Tibial nerve (tissue), 4 donors: ENCODE data around the gene OR2C3. TPM values are rescaled to one million over a fixed set of nuclear protein-coding genes. Genes with fewer than 3 reads are reported as not detected.
"Not testable (repeated sequence)": the region's sequence is repeated elsewhere in the genome, so short reads cannot be mapped to it uniquely, and the experiment has no call there.

Experiments used
- DNase-seq, 2 donors: peaks; one replicate each; pipeline ENCODE4 v3.0.0-alpha.2; 2019; ENCODE audit warnings: low spot score in 2 of 2
- H3K27ac ChIP-seq, 4 donors: fragments of 200-600 bp; sonication (generic) in 3 of 4; one replicate each; pipeline ENCODE4 v1.5.1; 2017 to 2019; ENCODE audit warnings: mild to moderate bottlenecking in 1 of 4
- H3K27me3 ChIP-seq, 2 donors: fragments of 200-600 bp; sonication (generic) in 1 of 2; one replicate each; pipeline versions ENCODE4 v1.5.1 to v1.6.0; 2017 to 2019
- H3K36me3 ChIP-seq, 3 donors: fragments of 200-600 bp; sonication (generic); one replicate each; pipeline ENCODE4 v1.5.1; 2018 to 2019
- H3K4me1 ChIP-seq, 4 donors: fragments of 200-600 bp; sonication (generic) in 3 of 4; one replicate each; pipeline ENCODE4 v1.5.1; 2017 to 2019
- H3K4me3 ChIP-seq, 4 donors: fragments of 200-600 bp; sonication (generic) in 3 of 4; one replicate each; pipeline ENCODE4 v1.5.1; 2017 to 2019; ENCODE audit warnings: mild to moderate bottlenecking in 1 of 4, moderate library complexity in 1 of 4
- H3K9me3 ChIP-seq, 4 donors: fragments of 200-600 bp; sonication (generic) in 3 of 4; one replicate each; pipeline ENCODE4 v1.5.1; 2017 to 2019
- EP300 ChIP-seq, 2 donors: sonication (generic); formaldehyde crosslinking; IDR thresholded peaks; one replicate each; pipeline ENCODE4 v1.6.1; 2017; ENCODE audit warnings: antibody characterized with exemption in 2 of 2, mild to moderate bottlenecking in 1 of 2
- POLR2A ChIP-seq, 2 donors: fragments of 450-650 bp; IDR thresholded peaks; one replicate each; pipeline ENCODE4 v1.6.1; 2017; ENCODE audit warnings: antibody characterized with exemption in 2 of 2, mild to moderate bottlenecking in 2 of 2, moderate library complexity in 2 of 2
- WGBS, 2 donors: methylation state at CpG; one replicate each; pipeline ENCODE4 v1.1.5; 2018; 5-methylcytosine and 5-hydroxymethylcytosine counted together
- total RNA-seq, 4 donors: library from RNA; depleted of rRNA; stranded (reverse); fragments of >200 nt; gene quantifications; one replicate each; pipeline ENCODE4 v1.1.0, GENCODE V29; 2016
- TF ChIP-seq, protein P1 (sequence below), 5 experiments: fragments of 200-600 bp in 3 of 5; fragments of 450-650 bp in 2 of 5; sonication (generic) in 3 of 5; IDR thresholded peaks; one replicate each; pipeline ENCODE4 v1.5.1; 2016 to 2019; ENCODE audit warnings: antibody characterized with exemption in 5 of 5, mild to moderate bottlenecking in 3 of 5, moderate library complexity in 2 of 5

Gene OR2C3
- total RNA-seq, 4 donors from 2014 or later: 0.21 TPM; not detected in 3

DNA sequence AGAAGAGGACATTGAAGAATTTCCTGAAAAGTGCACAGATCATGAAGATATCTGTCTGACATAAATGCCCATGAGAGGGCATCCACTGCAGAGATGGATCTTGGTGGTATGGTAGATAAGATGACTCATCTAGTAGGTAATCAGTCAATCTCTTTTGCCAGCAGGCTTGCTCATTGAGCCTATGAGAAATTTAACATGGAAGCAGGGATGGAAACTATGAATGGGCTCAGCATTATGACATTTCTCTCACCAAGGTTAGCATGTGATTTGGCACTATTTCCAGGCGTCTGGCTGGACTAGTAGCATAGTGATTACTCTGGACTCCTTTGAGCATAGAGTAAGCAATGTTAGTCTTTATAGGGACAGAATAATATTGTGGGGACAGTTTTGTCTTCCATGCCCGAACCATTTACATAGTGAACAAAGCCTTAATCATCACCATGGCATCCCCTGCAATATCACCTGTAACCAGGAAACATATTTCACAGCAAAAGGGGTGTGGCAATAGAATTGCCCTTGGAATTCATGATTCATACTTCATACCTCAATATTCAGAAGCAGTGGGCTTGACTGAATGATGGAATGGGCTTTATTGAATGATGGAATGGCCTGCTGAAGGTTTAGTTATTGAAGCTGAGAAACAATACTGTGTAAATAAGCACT is 7.3 kb downstream of the OR2C3 start:
- no peak overlapping the region for H3K27ac ChIP-seq
- no peak for DNase-seq
- no peak overlapping the region for H3K4me3 ChIP-seq
- no peaks in the 10 kb centered on the region for H3K27me3 ChIP-seq
- no peaks in the 10 kb centered on the region for H3K36me3 ChIP-seq
- TF ChIP-seq EP300 (IDR thresholded peaks at IDR 0.05) (no peak), POLR2A (IDR thresholded peaks at IDR 0.05) (no peak)
- TF ChIP-seq, protein P1, sequence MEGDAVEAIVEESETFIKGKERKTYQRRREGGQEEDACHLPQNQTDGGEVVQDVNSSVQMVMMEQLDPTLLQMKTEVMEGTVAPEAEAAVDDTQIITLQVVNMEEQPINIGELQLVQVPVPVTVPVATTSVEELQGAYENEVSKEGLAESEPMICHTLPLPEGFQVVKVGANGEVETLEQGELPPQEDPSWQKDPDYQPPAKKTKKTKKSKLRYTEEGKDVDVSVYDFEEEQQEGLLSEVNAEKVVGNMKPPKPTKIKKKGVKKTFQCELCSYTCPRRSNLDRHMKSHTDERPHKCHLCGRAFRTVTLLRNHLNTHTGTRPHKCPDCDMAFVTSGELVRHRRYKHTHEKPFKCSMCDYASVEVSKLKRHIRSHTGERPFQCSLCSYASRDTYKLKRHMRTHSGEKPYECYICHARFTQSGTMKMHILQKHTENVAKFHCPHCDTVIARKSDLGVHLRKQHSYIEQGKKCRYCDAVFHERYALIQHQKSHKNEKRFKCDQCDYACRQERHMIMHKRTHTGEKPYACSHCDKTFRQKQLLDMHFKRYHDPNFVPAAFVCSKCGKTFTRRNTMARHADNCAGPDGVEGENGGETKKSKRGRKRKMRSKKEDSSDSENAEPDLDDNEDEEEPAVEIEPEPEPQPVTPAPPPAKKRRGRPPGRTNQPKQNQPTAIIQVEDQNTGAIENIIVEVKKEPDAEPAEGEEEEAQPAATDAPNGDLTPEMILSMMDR (IDR thresholded peaks at IDR 0.05): no peak
- H3K9me3 ChIP-seq: peaks cover 0 to 6% (median 0%) of the 10 kb centered on the region in 4 donors
- no peaks in the 10 kb centered on the region for H3K4me1 ChIP-seq
- WGBS, 2 donors: 67 to 79% methylated on average over 2 of the region's 2 CpGs

DNA sequence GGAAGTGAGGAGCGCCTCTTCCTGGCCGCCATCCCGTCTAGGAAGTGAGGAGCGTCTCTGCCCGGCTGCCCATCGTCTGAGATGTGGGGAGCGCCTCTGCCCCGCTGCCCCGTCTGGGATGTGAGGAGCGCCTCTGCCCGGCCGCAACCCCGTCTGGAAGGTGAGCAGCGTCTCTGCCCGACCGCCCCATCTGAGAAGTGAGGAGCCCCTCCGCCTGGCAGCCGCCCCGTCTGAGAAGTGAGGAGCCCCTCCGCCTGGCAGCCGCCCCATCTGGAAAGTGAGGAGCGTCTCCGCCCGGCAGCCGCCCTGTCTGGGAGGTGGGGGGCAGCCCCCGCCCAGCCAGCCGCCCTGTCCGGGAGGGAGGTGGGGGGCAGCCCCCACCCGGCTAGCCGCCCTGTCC is 14.4 kb downstream of the OR2C3 start:
- H3K27me3 ChIP-seq, H3K4me1 ChIP-seq, DNase-seq, H3K4me3 ChIP-seq, H3K9me3 ChIP-seq, H3K27ac ChIP-seq, H3K36me3 ChIP-seq: not testable (repeated sequence)
- 93 to 100% methylated on average over 2 to 19 of the region's 30 CpGs for WGBS, 2 donors

DNA sequence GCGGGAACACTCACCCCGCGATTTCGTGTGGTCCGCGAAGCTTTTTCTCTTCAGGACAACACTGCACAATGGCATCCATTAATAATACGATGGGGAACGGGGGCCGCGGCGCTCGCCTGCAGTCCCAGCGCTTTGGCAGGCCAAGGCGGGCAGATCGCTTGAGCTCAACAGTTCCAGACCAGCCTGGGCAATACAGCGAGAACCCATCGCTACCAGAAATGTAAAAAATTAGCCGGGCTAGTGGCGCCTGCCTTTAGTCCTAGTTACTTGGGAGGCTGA is 17.7 kb downstream of the OR2C3 start:
- no peak overlapping the region for H3K27ac ChIP-seq
- no peaks in the 10 kb centered on the region for H3K4me1 ChIP-seq
- 87 to 88% methylated on average over 19 of the region's 19 CpGs for WGBS, 2 donors
- no peaks in the 10 kb centered on the region for H3K36me3 ChIP-seq
- H3K27me3 ChIP-seq: no peaks in the 10 kb centered on the region
- TF ChIP-seq EP300 (IDR thresholded peaks at IDR 0.05): no peak
- TF ChIP-seq, protein P1 (IDR thresholded peaks at IDR 0.05): no peak
- no peak for TF ChIP-seq POLR2A (IDR thresholded peaks at IDR 0.05)
- no peak for DNase-seq
- H3K9me3 ChIP-seq: peaks cover 0 to 7% (median 0%) of the 10 kb centered on the region in 4 donors
- H3K4me3 ChIP-seq: no peak overlapping the region

DNA sequence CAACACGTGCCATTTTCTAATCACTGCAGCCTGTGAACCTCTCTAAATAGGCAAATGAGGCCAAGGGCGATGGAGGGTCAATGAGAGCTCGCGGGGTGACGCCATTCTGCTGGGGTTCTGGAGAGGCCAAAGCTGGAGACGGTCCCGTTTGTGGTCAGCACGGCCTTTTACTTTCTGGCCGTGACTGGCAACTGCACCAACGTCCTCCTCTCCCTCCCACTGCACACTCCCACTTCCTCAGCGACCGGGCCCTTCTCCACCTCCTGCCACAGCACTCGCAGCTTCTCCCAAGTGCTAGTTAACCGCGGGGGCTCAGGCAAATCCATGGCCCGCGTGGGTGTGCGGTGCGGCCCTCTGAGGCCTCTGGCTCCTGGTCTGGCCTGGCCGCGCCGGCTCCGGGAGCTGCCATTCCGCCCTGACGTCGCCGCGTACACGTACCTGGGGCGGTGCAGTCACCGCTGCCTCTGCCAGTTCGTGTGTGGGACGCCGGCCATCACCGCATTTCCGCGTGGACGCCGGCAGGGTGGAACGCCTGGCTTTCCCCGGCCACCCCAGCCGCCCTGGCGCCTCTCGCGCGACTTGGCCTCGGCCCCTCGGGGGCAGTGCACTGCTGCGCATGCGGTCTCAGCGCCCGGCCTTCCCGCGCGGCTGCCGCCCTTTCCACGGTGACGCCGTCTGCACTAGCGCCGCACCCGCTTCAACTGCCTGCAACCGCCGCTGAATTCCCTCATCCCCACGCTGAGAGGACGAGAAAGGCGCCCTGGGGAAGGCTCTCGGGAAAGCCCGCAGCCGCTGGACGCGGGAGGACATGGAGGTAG is 18.2 kb downstream of the OR2C3 start:
- H3K27me3 ChIP-seq: no peaks in the 10 kb centered on the region
- H3K9me3 ChIP-seq: peaks cover 0 to 7% (median 0%) of the 10 kb centered on the region in 4 donors
- no peak for DNase-seq
- no peak overlapping the region for H3K27ac ChIP-seq
- no peaks in the 10 kb centered on the region for H3K36me3 ChIP-seq
- H3K4me1 ChIP-seq: no peaks in the 10 kb centered on the region
- WGBS, 2 donors: 66 to 70% methylated on average over 51 to 60 of the region's 72 CpGs
- TF ChIP-seq EP300 (IDR thresholded peaks at IDR 0.05): no peak
- TF ChIP-seq, protein P1 (IDR thresholded peaks at IDR 0.05): no peak
- no peak for TF ChIP-seq POLR2A (IDR thresholded peaks at IDR 0.05)
- no peak overlapping the region for H3K4me3 ChIP-seq

DNA sequence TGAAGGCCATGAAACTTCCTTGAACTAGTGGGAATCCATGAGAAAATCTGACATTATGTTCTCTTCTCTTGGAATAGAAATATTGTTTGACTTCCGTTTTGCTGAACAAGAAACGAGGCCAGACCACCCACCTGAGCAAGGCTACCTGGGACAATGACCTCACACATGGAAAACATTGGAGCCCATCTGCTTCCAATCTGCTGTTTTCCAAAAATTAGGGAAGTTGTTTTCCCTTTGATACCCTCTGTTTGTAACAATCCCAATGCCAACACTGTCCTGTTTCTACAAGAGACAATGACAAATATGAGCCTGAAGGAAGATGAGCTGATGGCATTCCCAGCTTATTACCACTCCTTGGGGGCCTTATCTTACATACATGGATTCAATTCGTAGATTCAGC is 29.4 kb downstream of the OR2C3 start:
- no peak overlapping the region for H3K27ac ChIP-seq
- DNase-seq: no peak
- 35 to 40% methylated on average over 3 of the region's 3 CpGs for WGBS, 2 donors

More for the DNA sequence above, 29.4 kb downstream of the OR2C3 start:
- no peaks in the 10 kb centered on the region for H3K9me3 ChIP-seq
- H3K4me3 ChIP-seq: no peak overlapping the region
- no peaks in the 10 kb centered on the region for H3K4me1 ChIP-seq
- TF ChIP-seq EP300 (IDR thresholded peaks at IDR 0.05) (no peak), POLR2A (IDR thresholded peaks at IDR 0.05) (no peak)
- TF ChIP-seq, protein P1 (IDR thresholded peaks at IDR 0.05): no peak
- H3K36me3 ChIP-seq: no peaks in the 10 kb centered on the region
- no peaks in the 10 kb centered on the region for H3K27me3 ChIP-seq
